WTC11 (cell line): ENCODE results near the gene VDAC1. TPM values are rescaled to one million over a fixed set of nuclear protein-coding genes. Genes with fewer than 3 reads are reported as not detected.

ENCODE experiments used
- ATAC-seq: fragments of 200-7000 bp; cut with Tn5 transposase; 2 replicates; pipeline ENCODE4 v1.10.0; 2021; ENCODE audit warnings: mild to moderate bottlenecking, moderate library complexity
- CTCF ChIA-PET: fragments of 300-600 bp; sonication (Branson Sonifier 250); formaldehyde crosslinking; loops from one replicate; lab custom pipeline; 2021; ENCODE audit warnings: antibody characterized with exemption; lab: Charles Lee
- POLR2A ChIA-PET: fragments of 350-600 bp; sonication (Branson Sonifier 250); formaldehyde crosslinking; loops from one replicate; lab custom pipeline; 2021; ENCODE audit warnings: antibody characterized with exemption; lab: Charles Lee
- DNase-seq: peaks from one replicate; pipeline ENCODE4 v3.0.0; 2021; ENCODE audit warnings: low spot score
- H3K27ac Mint-ChIP-seq: 2 replicates; pipeline ENCODE4 v1.8.0; 2021; ENCODE audit warnings: mixed read lengths
- H3K27me3 Mint-ChIP-seq: 2 replicates; pipeline ENCODE4 v1.8.0; 2021; ENCODE audit warnings: low read depth, mild to moderate bottlenecking, moderate library complexity, mixed read lengths
- H3K36me3 Mint-ChIP-seq: 2 replicates; pipeline ENCODE4 v1.8.0; 2021; ENCODE audit warnings: mixed read lengths
- H3K4me1 Mint-ChIP-seq: 2 replicates; pipeline ENCODE4 v1.8.0; 2022; ENCODE audit warnings: mixed read lengths
- H3K4me3 Mint-ChIP-seq: 2 replicates; pipeline ENCODE4 v1.8.0; 2021; ENCODE audit warnings: mild to moderate bottlenecking, moderate library complexity, mixed read lengths
- H3K9me3 Mint-ChIP-seq: 2 replicates; pipeline ENCODE4 v1.8.0; 2021; ENCODE audit warnings: mixed read lengths
- ATF3 ChIP-seq: sonication (generic); formaldehyde crosslinking; conservative IDR thresholded peaks from 2 replicates; pipeline ENCODE4 v1.8.1; 2022; ENCODE audit warnings: mild to moderate bottlenecking, missing genetic modification reagents
- CREB1 ChIP-seq: sonication (generic); formaldehyde crosslinking; IDR thresholded peaks from 2 replicates; pipeline ENCODE4 v1.8.0; 2023; ENCODE audit warnings: mild to moderate bottlenecking, missing genetic modification reagents
- ELF4 ChIP-seq: sonication (generic); formaldehyde crosslinking; IDR thresholded peaks from 2 replicates; pipeline ENCODE4 v1.8.1; 2022; ENCODE audit warnings: low read depth, mild to moderate bottlenecking, moderate library complexity, missing genetic modification reagents
- ETV6 ChIP-seq: sonication (generic); formaldehyde crosslinking; IDR thresholded peaks from 2 replicates; pipeline ENCODE4 v1.8.1; 2022; ENCODE audit warnings: mild to moderate bottlenecking, missing genetic modification reagents
- NFATC4 ChIP-seq: fragments of 250-450 bp; sonication (Bioruptor Pico); IDR thresholded peaks from 2 replicates; pipeline ENCODE4 v1.9.0; 2021; ENCODE audit warnings: mild to moderate bottlenecking
- TCF7 ChIP-seq: sonication (generic); formaldehyde crosslinking; IDR thresholded peaks from 2 replicates; pipeline ENCODE4 v1.8.0; 2022; ENCODE audit warnings: mild to moderate bottlenecking, low read depth, missing genetic modification reagents, moderate library complexity
- TEAD1 ChIP-seq: sonication (generic); formaldehyde crosslinking; IDR thresholded peaks from 2 replicates; pipeline ENCODE4 v1.8.0; 2022; ENCODE audit warnings: mild to moderate bottlenecking, missing genetic modification reagents
- TEAD4 ChIP-seq: sonication (generic); formaldehyde crosslinking; IDR thresholded peaks from 2 replicates; pipeline ENCODE4 v1.8.0; 2022; ENCODE audit warnings: mild to moderate bottlenecking, missing genetic modification reagents
- ZNF121 ChIP-seq: sonication (generic); formaldehyde crosslinking; IDR thresholded peaks from 2 replicates; pipeline ENCODE4 v1.8.0; 2023; ENCODE audit warnings: missing genetic modification reagents
- ZNF416 ChIP-seq: fragments of 250-450 bp; sonication (Bioruptor Pico); IDR thresholded peaks from 2 replicates; pipeline ENCODE4 v1.9.0; 2021; ENCODE audit warnings: mild to moderate bottlenecking, inconsistent platforms
- ZNF671 ChIP-seq: fragments of 250-450 bp; sonication (Bioruptor Pico); IDR thresholded peaks from 2 replicates; pipeline ENCODE4 v1.8.0; 2021; ENCODE audit warnings: mild to moderate bottlenecking
- total RNA-seq: library from RNA; stranded (reverse); gene quantifications from 3 replicates; pipeline ENCODE4 v1.2.3, GENCODE V29; 2021
- TF ChIP-seq, protein P1 (sequence below): sonication (generic); formaldehyde crosslinking; IDR thresholded peaks from 2 replicates; pipeline ENCODE4 v1.8.1; 2023; ENCODE audit warnings: mild to moderate bottlenecking, missing genetic modification reagents, moderate library complexity
- TF ChIP-seq, protein P2 (sequence below): fragments of 250-450 bp; sonication (Bioruptor Pico); IDR thresholded peaks from 2 replicates; pipeline ENCODE4 v2.1.2; 2022; ENCODE audit warnings: mild to moderate bottlenecking, moderate library complexity
- TF ChIP-seq, protein P3 (sequence below): sonication (generic); formaldehyde crosslinking; IDR thresholded peaks from 2 replicates; pipeline ENCODE4 v1.8.0; 2023; ENCODE audit warnings: mild to moderate bottlenecking, missing genetic modification reagents
- TF ChIP-seq, protein P4 (sequence below): sonication (generic); formaldehyde crosslinking; IDR thresholded peaks from 2 replicates; pipeline ENCODE4 v1.8.1; 2022; ENCODE audit warnings: low read depth, missing genetic modification reagents, borderline replicate concordance
- TF ChIP-seq, protein P5 (sequence below): sonication (generic); formaldehyde crosslinking; IDR thresholded peaks from 2 replicates; pipeline ENCODE4 v1.8.1; 2023; ENCODE audit warnings: mild to moderate bottlenecking, missing genetic modification reagents
- TF ChIP-seq, protein P6 (sequence below): sonication (generic); formaldehyde crosslinking; conservative IDR thresholded peaks from 2 replicates; pipeline ENCODE4 v1.8.1; 2023; ENCODE audit warnings: mild to moderate bottlenecking, low read depth, missing genetic modification reagents, moderate library complexity
- TF ChIP-seq, protein P7 (sequence below): sonication (generic); formaldehyde crosslinking; IDR thresholded peaks from 2 replicates; pipeline ENCODE4 v1.8.1; 2022; ENCODE audit warnings: mild to moderate bottlenecking, missing genetic modification reagents, moderate library complexity, borderline replicate concordance

Gene VDAC1
- total RNA-seq, 1 experiment from 2014 or later, result 274 TPM

DNA sequence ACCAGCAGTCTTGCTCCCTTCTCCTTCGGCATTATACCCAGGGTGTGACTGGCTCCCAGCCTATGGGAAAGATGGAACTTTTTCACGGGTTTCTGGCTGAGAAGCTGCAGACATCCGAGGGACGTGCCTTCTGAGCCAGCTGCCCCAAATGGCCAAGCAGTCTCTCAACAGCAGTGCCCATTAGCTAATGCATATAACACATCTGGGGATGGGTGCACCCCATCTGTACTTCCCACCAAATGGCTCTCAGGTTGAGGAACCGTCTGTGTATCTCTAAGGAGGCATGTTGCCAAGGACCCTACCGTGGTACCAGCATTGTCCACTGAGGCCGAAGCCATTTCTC is 61.3 kb downstream of the VDAC1 start:
- Mint-ChIP-seq H3K27me3 (no peaks in the 10 kb centered on the region), H3K4me3 (no peak overlapping the region), H3K27ac (no peak overlapping the region), H3K4me1 (peaks cover 12% of the 10 kb centered on the region), H3K9me3 (no peaks in the 10 kb centered on the region), H3K36me3 (no peaks in the 10 kb centered on the region)
- POLR2A ChIA-PET, result no interaction called here
- TF ChIP-seq ZNF121 (CRISPR knock-in tag) (no peak), TCF7 (no peak), CREB1 (CRISPR knock-in tag) (no peak), ZNF416 (CRISPR knock-in tag) (no peak), ATF3 (CRISPR knock-in tag) (no peak), NFATC4 (CRISPR knock-in tag) (no peak), ETV6 (CRISPR knock-in tag) (no peak), TEAD1 (CRISPR knock-in tag) (no peak), ELF4 (CRISPR knock-in tag) (no peak), ZNF671 (CRISPR knock-in tag) (no peak), TEAD4 (no peak)
- TF ChIP-seq, protein P1, sequence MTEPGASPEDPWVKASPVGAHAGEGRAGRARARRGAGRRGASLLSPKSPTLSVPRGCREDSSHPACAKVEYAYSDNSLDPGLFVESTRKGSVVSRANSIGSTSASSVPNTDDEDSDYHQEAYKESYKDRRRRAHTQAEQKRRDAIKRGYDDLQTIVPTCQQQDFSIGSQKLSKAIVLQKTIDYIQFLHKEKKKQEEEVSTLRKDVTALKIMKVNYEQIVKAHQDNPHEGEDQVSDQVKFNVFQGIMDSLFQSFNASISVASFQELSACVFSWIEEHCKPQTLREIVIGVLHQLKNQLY (CRISPR knock-in tag), result no peak
- TF ChIP-seq, protein P2, sequence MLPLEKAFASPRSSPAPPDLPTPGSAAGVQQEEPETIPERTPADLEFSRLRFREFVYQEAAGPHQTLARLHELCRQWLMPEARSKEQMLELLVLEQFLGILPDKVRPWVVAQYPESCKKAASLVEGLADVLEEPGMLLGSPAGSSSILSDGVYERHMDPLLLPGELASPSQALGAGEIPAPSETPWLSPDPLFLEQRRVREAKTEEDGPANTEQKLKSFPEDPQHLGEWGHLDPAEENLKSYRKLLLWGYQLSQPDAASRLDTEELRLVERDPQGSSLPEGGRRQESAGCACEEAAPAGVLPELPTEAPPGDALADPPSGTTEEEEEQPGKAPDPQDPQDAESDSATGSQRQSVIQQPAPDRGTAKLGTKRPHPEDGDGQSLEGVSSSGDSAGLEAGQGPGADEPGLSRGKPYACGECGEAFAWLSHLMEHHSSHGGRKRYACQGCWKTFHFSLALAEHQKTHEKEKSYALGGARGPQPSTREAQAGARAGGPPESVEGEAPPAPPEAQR (CRISPR knock-in tag), result no peak
- TF ChIP-seq, protein P3, sequence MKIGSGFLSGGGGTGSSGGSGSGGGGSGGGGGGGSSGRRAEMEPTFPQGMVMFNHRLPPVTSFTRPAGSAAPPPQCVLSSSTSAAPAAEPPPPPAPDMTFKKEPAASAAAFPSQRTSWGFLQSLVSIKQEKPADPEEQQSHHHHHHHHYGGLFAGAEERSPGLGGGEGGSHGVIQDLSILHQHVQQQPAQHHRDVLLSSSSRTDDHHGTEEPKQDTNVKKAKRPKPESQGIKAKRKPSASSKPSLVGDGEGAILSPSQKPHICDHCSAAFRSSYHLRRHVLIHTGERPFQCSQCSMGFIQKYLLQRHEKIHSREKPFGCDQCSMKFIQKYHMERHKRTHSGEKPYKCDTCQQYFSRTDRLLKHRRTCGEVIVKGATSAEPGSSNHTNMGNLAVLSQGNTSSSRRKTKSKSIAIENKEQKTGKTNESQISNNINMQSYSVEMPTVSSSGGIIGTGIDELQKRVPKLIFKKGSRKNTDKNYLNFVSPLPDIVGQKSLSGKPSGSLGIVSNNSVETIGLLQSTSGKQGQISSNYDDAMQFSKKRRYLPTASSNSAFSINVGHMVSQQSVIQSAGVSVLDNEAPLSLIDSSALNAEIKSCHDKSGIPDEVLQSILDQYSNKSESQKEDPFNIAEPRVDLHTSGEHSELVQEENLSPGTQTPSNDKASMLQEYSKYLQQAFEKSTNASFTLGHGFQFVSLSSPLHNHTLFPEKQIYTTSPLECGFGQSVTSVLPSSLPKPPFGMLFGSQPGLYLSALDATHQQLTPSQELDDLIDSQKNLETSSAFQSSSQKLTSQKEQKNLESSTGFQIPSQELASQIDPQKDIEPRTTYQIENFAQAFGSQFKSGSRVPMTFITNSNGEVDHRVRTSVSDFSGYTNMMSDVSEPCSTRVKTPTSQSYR (CRISPR knock-in tag), result no peak
- TF ChIP-seq, protein P4, sequence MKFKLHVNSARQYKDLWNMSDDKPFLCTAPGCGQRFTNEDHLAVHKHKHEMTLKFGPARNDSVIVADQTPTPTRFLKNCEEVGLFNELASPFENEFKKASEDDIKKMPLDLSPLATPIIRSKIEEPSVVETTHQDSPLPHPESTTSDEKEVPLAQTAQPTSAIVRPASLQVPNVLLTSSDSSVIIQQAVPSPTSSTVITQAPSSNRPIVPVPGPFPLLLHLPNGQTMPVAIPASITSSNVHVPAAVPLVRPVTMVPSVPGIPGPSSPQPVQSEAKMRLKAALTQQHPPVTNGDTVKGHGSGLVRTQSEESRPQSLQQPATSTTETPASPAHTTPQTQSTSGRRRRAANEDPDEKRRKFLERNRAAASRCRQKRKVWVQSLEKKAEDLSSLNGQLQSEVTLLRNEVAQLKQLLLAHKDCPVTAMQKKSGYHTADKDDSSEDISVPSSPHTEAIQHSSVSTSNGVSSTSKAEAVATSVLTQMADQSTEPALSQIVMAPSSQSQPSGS, result no peak
- TF ChIP-seq, protein P5, sequence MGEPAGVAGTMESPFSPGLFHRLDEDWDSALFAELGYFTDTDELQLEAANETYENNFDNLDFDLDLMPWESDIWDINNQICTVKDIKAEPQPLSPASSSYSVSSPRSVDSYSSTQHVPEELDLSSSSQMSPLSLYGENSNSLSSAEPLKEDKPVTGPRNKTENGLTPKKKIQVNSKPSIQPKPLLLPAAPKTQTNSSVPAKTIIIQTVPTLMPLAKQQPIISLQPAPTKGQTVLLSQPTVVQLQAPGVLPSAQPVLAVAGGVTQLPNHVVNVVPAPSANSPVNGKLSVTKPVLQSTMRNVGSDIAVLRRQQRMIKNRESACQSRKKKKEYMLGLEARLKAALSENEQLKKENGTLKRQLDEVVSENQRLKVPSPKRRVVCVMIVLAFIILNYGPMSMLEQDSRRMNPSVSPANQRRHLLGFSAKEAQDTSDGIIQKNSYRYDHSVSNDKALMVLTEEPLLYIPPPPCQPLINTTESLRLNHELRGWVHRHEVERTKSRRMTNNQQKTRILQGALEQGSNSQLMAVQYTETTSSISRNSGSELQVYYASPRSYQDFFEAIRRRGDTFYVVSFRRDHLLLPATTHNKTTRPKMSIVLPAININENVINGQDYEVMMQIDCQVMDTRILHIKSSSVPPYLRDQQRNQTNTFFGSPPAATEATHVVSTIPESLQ (CRISPR knock-in tag), result no peak
- TF ChIP-seq, protein P6, sequence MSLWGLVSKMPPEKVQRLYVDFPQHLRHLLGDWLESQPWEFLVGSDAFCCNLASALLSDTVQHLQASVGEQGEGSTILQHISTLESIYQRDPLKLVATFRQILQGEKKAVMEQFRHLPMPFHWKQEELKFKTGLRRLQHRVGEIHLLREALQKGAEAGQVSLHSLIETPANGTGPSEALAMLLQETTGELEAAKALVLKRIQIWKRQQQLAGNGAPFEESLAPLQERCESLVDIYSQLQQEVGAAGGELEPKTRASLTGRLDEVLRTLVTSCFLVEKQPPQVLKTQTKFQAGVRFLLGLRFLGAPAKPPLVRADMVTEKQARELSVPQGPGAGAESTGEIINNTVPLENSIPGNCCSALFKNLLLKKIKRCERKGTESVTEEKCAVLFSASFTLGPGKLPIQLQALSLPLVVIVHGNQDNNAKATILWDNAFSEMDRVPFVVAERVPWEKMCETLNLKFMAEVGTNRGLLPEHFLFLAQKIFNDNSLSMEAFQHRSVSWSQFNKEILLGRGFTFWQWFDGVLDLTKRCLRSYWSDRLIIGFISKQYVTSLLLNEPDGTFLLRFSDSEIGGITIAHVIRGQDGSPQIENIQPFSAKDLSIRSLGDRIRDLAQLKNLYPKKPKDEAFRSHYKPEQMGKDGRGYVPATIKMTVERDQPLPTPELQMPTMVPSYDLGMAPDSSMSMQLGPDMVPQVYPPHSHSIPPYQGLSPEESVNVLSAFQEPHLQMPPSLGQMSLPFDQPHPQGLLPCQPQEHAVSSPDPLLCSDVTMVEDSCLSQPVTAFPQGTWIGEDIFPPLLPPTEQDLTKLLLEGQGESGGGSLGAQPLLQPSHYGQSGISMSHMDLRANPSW (CRISPR knock-in tag), result no peak
- TF ChIP-seq, protein P7, sequence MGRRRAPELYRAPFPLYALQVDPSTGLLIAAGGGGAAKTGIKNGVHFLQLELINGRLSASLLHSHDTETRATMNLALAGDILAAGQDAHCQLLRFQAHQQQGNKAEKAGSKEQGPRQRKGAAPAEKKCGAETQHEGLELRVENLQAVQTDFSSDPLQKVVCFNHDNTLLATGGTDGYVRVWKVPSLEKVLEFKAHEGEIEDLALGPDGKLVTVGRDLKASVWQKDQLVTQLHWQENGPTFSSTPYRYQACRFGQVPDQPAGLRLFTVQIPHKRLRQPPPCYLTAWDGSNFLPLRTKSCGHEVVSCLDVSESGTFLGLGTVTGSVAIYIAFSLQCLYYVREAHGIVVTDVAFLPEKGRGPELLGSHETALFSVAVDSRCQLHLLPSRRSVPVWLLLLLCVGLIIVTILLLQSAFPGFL, result no peak
- CTCF ChIA-PET, result interaction anchor here (1.1 to 1.6 kb wide), 2 partner anchors 520 to 522 kb away, joined by 3 to 4 read pairs; no protein-coding TSS in a partner anchor
- no peak for DNase-seq
- ATAC-seq, result no peak
